HEK293 (cell line): ENCODE data around the gene KRTAP21-2.

Experiments used
- ZNF114 ChIP-seq: fragments of 450-650 bp; formaldehyde crosslinking; IDR thresholded peaks from 2 replicates; pipeline ENCODE4 v1.5.0; 2017; ENCODE audit warnings: missing biosample characterization, missing genetic modification characterization
- ZNF239 ChIP-seq: fragments of 450-650 bp; formaldehyde crosslinking; IDR thresholded peaks from 2 replicates; pipeline ENCODE4 v1.5.1; 2016; ENCODE audit warnings: missing biosample characterization, missing genetic modification characterization
- ZNF768 ChIP-seq: fragments of 450-650 bp; formaldehyde crosslinking; IDR thresholded peaks from 2 replicates; pipeline ENCODE4 v1.5.1; 2018; ENCODE audit warnings: missing biosample characterization, mild to moderate bottlenecking, missing genetic modification characterization
- TF ChIP-seq, protein P1 (sequence below): fragments of 450-650 bp; formaldehyde crosslinking; IDR thresholded peaks from 2 replicates; pipeline ENCODE4 v1.5.1; 2016; ENCODE audit warnings: missing biosample characterization, missing genetic modification characterization

DNA sequence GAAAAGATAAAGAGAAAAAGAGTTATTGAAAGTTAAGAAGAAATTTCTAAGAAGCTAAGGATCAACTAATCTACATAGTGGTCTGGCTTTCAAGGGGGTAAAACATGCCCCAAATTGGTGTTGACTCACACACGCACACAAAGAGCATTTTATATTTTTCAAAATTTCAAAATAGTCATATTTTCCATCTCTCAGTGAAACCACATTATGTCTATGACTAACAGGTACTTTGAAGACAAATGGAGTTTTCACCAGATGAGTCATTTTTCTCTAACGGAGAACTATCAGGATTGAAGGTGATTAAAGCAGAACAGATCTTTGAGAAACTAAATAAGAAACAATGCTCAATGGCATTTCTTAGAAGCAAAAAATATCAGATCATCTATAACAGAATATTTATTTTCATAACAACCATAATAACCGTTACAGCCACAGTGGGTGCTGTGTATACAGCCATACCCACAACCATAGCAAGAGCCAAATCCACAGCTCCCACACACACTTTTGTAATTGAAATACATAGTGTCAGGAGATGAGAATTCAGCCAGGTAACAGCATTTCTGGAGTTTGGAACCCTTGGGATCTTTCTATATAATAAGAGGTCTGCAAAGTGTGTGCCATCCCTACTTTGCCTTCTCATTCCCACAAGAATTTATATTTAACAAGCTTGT is 28.7 kb downstream of the KRTAP21-2 start, which contains the start of gene KRTAP21-3:
- no peak for TF ChIP-seq ZNF114 (tag by site-specific recombination)
- no peak for TF ChIP-seq ZNF768 (tag by site-specific recombination)
- TF ChIP-seq ZNF239 (tag by site-specific recombination), result no peak
- TF ChIP-seq, protein P1, sequence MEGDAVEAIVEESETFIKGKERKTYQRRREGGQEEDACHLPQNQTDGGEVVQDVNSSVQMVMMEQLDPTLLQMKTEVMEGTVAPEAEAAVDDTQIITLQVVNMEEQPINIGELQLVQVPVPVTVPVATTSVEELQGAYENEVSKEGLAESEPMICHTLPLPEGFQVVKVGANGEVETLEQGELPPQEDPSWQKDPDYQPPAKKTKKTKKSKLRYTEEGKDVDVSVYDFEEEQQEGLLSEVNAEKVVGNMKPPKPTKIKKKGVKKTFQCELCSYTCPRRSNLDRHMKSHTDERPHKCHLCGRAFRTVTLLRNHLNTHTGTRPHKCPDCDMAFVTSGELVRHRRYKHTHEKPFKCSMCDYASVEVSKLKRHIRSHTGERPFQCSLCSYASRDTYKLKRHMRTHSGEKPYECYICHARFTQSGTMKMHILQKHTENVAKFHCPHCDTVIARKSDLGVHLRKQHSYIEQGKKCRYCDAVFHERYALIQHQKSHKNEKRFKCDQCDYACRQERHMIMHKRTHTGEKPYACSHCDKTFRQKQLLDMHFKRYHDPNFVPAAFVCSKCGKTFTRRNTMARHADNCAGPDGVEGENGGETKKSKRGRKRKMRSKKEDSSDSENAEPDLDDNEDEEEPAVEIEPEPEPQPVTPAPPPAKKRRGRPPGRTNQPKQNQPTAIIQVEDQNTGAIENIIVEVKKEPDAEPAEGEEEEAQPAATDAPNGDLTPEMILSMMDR (tag by site-specific recombination), result no peak
